Fibroblast of gingiva (primary cell): ENCODE measurements around the gene UBR3.
"Not testable (repeated sequence)": the region's sequence is repeated elsewhere in the genome, so short reads cannot be mapped to it uniquely, and the experiment has no call there.

Source experiments
- DNase-seq: peaks from one replicate; pipeline ENCODE4 v3.0.0-alpha.2; 2011; ENCODE audit warnings: low read depth

Gene UBR3, protein sequence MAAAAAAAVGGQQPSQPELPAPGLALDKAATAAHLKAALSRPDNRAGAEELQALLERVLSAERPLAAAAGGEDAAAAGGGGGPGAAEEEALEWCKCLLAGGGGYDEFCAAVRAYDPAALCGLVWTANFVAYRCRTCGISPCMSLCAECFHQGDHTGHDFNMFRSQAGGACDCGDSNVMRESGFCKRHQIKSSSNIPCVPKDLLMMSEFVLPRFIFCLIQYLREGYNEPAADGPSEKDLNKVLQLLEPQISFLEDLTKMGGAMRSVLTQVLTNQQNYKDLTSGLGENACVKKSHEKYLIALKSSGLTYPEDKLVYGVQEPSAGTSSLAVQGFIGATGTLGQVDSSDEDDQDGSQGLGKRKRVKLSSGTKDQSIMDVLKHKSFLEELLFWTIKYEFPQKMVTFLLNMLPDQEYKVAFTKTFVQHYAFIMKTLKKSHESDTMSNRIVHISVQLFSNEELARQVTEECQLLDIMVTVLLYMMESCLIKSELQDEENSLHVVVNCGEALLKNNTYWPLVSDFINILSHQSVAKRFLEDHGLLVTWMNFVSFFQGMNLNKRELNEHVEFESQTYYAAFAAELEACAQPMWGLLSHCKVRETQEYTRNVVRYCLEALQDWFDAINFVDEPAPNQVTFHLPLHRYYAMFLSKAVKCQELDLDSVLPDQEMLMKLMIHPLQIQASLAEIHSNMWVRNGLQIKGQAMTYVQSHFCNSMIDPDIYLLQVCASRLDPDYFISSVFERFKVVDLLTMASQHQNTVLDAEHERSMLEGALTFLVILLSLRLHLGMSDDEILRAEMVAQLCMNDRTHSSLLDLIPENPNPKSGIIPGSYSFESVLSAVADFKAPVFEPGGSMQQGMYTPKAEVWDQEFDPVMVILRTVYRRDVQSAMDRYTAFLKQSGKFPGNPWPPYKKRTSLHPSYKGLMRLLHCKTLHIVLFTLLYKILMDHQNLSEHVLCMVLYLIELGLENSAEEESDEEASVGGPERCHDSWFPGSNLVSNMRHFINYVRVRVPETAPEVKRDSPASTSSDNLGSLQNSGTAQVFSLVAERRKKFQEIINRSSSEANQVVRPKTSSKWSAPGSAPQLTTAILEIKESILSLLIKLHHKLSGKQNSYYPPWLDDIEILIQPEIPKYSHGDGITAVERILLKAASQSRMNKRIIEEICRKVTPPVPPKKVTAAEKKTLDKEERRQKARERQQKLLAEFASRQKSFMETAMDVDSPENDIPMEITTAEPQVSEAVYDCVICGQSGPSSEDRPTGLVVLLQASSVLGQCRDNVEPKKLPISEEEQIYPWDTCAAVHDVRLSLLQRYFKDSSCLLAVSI (N-terminal part only)

GRCh38 chr2:169827272-169828140, at the start of gene UBR3:
UBR3 (plus strand) TSS chr2:169827454; CDS start chr2:169827508, 54 bp downstream.
- peak; percentile 94 for DNase-seq

DNA sequence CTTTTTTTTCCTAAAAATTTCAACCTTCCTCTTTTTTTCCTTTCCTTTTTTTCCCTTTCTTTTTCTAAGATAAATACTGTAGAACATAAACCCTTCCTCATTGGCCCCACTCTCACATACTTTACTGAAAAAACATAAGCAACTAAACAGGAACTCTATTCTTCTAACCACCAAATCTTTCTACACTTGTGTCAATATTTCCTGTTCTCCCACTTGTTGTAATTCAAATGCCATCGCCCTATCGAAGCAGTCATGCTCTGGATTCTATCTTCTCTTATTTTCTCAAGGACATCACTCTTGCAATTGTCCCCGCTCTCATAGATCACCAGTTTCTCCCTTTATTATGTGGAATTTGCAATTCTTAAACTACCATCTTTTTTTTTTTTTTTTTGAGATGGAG, 48.8 kb upstream of the UBR3 start:
- no peak for DNase-seq

GRCh38 chr2:169781249-169782013, 45.8 kb upstream of the UBR3 start:
- DNase-seq: no peak

- no peak for DNase-seq
These were observed 44.7 kb upstream of the UBR3 start for GRCh38 chr2:169782513-169782912.

DNA sequence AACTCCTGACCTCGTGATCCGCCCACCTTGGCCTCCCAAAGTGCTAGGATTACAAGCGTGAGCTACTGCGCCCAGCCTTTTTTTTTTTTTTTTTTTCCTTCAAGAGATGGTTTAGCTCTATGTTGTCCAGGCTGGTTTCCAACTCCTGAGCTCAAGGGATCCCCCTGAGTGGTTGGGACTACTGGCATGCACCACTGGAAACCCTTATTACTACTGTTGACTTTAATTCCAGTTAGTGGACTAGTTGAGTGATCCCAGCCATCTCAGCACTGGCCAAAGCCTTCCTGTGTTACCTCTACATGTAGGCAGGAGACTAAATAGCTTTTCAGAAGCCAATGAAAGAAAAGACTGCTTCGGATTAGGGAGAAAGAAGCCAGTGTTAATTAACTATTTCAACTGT, 36.7 kb upstream of the UBR3 start:
- DNase-seq: no peak

- DNase-seq: no peak
These were observed 32.1 kb upstream of the UBR3 start for GRCh38 chr2:169795181-169795580.

GRCh38 chr2:169796441-169796840, 30.8 kb upstream of the UBR3 start:
- no peak for DNase-seq

DNA sequence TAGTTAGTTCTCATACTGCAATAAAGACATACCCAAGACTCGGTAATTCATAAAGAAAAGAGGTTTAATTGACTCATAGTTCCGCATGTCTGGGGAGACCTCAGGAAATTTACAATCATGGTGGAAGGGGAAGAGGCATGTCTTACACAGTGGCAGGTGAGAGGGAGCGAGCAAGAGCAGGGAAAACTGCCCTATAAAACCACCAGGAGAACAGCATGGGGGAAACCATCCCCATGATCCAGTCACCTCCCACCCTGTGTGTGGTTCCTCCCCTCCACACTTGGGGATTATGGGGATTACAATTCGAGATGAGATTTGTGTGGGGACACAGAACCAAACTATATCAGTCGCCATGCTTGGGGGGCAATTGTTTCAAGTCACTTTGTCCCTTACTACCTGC, 29.7 kb upstream of the UBR3 start:
- DNase-seq: no peak

DNA sequence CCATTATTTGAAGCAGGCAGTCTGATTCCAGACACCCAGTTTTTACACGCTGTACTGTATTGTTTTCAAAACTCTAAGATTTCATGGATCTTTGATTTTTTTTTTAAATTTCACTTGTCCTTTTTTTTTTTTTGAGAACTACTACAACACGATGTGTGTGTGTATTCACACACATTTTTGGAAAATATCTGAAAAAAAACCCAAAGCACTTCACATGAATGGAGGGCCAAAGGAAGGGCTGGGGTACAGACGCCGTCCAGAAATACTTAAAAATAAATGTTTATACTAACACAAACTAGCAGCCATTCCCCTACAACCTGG, 28.9 kb upstream of the UBR3 start:
- no peak for DNase-seq

DNA sequence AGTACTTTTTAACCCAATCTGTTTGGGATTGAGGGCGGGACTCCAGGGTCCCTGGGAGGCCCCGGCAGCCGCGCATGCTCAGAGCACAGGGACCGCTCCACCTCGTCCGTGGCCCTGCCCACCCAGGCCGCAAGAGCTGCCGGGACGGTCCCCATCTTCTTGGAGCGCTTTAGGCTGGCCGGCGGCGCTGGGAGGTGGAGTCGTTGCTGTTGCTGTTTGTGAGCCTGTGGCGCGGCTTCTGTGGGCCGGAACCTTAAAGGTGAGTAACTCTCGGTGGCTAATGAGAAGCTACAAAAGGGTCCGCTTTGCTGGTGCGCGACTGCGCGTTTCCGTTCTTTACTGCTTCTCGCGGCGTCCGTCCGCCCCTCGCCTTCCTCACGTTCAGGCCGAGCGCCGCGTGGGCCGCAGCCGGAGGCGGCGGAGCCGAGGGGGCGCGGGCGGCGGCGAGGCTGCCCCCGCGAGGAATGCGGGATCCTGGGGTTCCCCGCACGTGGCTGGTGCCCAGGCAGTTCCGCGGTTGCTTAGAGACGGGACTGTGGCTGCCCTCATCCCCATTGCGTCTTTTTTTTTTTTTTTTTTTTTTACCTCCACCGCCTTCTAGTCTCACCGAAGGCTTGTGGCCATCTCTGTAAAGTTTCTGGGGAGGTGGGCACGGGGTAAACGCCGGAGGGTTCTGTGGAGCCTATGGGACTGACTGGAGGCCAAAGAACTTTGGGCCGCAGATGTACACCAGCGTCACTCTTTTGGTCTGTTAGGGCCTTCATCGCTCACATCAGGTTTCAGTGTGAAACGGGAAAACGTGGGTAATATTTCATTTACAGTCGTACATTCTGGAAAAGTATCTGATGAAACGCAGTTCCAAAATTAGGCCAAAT, 28.3 kb upstream of the UBR3 start, which contains the start of gene SSB:
SSB (plus strand) TSS at position 154 of the 875 bp plus-strand sequence. CDS start 2,090 bp downstream, outside the sequence.
- peak; percentile 94 for DNase-seq

- peak; percentile 72 for DNase-seq
These were observed 23.8 kb upstream of the UBR3 start for GRCh38 chr2:169803480-169803879.

- peak; percentile 25 for DNase-seq
These were observed 20.7 kb upstream of the UBR3 start for GRCh38 chr2:169806586-169806985.

- DNase-seq: peak; percentile 90
These were observed 19.0 kb upstream of the UBR3 start for GRCh38 chr2:169808221-169808620.

DNA sequence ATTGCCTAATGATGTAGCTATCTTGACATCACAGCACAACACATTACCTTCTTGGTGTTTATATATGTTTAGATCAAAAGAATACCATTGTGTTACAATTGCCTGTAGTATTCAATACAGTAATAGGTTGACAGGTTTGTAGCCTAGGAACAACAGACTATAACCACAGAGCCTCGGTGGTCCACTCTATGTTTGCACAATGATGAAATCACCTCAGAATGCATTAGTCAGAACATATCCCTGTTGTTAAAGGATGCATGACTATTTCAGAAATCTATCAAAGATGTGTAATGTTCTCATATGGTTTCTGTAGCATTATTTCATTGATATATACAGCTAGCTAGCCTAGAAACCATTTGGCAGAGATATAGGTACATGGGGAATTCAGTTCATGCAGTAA, 11.4 kb upstream of the UBR3 start:
- DNase-seq: peak; percentile 55

- DNase-seq: not testable (repeated sequence)
These were observed 10.3 kb upstream of the UBR3 start for GRCh38 chr2:169816961-169817360.

- DNase-seq: not testable (repeated sequence)
These were observed 9.9 kb upstream of the UBR3 start for GRCh38 chr2:169817369-169817768.

GRCh38 chr2:169818241-169818640, 9.0 kb upstream of the UBR3 start:
- no peak for DNase-seq

- DNase-seq: peak; percentile 35
These were observed 8.1 kb upstream of the UBR3 start for GRCh38 chr2:169819106-169819505.

GRCh38 chr2:169820101-169820500, 7.2 kb upstream of the UBR3 start:
- DNase-seq: peak; percentile 31
